ENCODE data around the gene NRL. TPM values are rescaled to one million over a fixed set of nuclear protein-coding genes. Genes with fewer than 3 reads are reported as not detected.

Gene NRL
- total RNA-seq, 1 experiment from 2014 or later = 0.66 TPM

DNA sequence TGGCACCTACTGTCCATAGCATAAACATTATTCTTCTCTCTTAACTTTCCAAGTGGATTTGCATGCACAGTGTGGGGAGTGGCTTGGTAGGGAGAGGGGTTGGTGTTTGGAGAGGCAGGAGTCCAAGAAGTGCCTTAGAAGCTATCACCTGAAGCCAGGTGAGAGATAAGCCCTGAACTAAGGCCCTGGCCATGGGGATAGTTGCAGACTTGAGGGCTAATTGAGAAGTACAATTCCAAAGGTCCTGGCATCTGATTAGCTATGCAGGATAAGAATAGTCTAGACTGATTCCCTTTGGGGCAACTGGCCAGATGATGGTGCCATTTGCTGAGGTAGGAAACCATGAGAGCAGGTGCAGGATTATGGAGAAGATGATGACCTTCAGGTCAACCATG, 22.6 kb downstream of the NRL start:
- H4K20me1 ChIP-seq (ENCODE audit: insufficient read depth) = no peaks in the 10 kb centered on the region
- no peak overlapping the region for H3K27ac ChIP-seq (ENCODE audit: low read depth, low read length)
- no peaks in the 10 kb centered on the region for H3K36me3 ChIP-seq (ENCODE audit: control insufficient read depth in 1 of 2, insufficient read depth in 2 of 2, low read length in 2 of 2)
- no peak overlapping the region for H2AFZ ChIP-seq (ENCODE audit: low read depth, low read length, poor library complexity, severe bottlenecking)
- ATAC-seq = no peak
- no peak for DNase-seq (ENCODE audit: low read depth, low spot score)
- no peaks in the 10 kb centered on the region for H3K9me2 ChIP-seq (ENCODE audit: insufficient read depth)
- no peak overlapping the region for H3K9ac ChIP-seq (ENCODE audit: low read length)
- no peaks in the 10 kb centered on the region for H3K9me3 ChIP-seq (ENCODE audit: control insufficient read depth in 1 of 2, insufficient read depth in 1 of 2, low read depth in 1 of 2, low read length in 2 of 2)
- BruUV-seq (replicated peaks) = no TSS peak
- peaks cover 7% of the 10 kb centered on the region; the same call in 1 of the 2 replicates for H3K79me2 ChIP-seq (ENCODE audit: insufficient read depth, low read length)
- H3K4me2 ChIP-seq (ENCODE audit: low read length) = no peak overlapping the region
- ChIA-PET RAD21 (ENCODE audit: low non-redundant PET in 1 of 2, low total read pairs in 2 of 2, uncharacterized antibody in 2 of 2, unreplicated experiment in 2 of 2) (interaction anchor here (0.8 to 4.6 kb wide), 4 partner anchors 16 to 34 kb away, joined by 3 to 35 read pairs (median 16); no protein-coding TSS in a partner anchor), POLR2A (interaction anchor here (1.4 to 4.5 kb wide), 5 partner anchors 9 to 35 kb away, joined by 3 to 49 read pairs (median 20); partner anchors contain the start of genes DCAF11 and NRL), CTCF (interaction anchor here (1.0 to 6.3 kb wide), 7 partner anchors 12 to 151 kb away, joined by 3 to 149 read pairs (median 9); partner anchors contain the start of genes CARMIL3, DCAF11, IRF9 and NRL)
- TF ChIP-seq, protein P1, sequence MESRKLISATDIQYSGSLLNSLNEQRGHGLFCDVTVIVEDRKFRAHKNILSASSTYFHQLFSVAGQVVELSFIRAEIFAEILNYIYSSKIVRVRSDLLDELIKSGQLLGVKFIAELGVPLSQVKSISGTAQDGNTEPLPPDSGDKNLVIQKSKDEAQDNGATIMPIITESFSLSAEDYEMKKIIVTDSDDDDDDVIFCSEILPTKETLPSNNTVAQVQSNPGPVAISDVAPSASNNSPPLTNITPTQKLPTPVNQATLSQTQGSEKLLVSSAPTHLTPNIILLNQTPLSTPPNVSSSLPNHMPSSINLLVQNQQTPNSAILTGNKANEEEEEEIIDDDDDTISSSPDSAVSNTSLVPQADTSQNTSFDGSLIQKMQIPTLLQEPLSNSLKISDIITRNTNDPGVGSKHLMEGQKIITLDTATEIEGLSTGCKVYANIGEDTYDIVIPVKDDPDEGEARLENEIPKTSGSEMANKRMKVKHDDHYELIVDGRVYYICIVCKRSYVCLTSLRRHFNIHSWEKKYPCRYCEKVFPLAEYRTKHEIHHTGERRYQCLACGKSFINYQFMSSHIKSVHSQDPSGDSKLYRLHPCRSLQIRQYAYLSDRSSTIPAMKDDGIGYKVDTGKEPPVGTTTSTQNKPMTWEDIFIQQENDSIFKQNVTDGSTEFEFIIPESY (IDR thresholded peaks at IDR 0.05; ENCODE audit: extremely low read depth, insufficient replicate concordance, low read length) = no peak
- no peak for TF ChIP-seq ZNF274 (IDR thresholded peaks at IDR 0.05; ENCODE audit: low read depth, low read length)
- TF ChIP-seq JUND (IDR thresholded peaks at IDR 0.05) = no peak
- TF ChIP-seq TCF7L2 (IDR thresholded peaks at IDR 0.05; ENCODE audit: borderline replicate concordance, extremely low read depth, insufficient read depth, insufficient read length) = no peak
- no peak for TF ChIP-seq CEBPB (IDR thresholded peaks at IDR 0.05; ENCODE audit: low read depth)
- no peak for TF ChIP-seq POLR2A (IDR thresholded peaks at IDR 0.05; ENCODE audit: borderline replicate concordance, extremely low read depth, insufficient read depth, insufficient read length)
- TF ChIP-seq, protein P2, sequence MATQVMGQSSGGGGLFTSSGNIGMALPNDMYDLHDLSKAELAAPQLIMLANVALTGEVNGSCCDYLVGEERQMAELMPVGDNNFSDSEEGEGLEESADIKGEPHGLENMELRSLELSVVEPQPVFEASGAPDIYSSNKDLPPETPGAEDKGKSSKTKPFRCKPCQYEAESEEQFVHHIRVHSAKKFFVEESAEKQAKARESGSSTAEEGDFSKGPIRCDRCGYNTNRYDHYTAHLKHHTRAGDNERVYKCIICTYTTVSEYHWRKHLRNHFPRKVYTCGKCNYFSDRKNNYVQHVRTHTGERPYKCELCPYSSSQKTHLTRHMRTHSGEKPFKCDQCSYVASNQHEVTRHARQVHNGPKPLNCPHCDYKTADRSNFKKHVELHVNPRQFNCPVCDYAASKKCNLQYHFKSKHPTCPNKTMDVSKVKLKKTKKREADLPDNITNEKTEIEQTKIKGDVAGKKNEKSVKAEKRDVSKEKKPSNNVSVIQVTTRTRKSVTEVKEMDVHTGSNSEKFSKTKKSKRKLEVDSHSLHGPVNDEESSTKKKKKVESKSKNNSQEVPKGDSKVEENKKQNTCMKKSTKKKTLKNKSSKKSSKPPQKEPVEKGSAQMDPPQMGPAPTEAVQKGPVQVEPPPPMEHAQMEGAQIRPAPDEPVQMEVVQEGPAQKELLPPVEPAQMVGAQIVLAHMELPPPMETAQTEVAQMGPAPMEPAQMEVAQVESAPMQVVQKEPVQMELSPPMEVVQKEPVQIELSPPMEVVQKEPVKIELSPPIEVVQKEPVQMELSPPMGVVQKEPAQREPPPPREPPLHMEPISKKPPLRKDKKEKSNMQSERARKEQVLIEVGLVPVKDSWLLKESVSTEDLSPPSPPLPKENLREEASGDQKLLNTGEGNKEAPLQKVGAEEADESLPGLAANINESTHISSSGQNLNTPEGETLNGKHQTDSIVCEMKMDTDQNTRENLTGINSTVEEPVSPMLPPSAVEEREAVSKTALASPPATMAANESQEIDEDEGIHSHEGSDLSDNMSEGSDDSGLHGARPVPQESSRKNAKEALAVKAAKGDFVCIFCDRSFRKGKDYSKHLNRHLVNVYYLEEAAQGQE (IDR thresholded peaks at IDR 0.05; ENCODE audit: low read depth) = no peak
- intact Hi-C loops (cut with micrococcal nuclease) = loop anchor here (10.0 kb wide), 1 partner anchor 107 kb away; the partner anchor contains the start of gene DHRS4L2
- no peaks in the 10 kb centered on the region for H3K27me3 ChIP-seq (ENCODE audit: insufficient read depth, low read length)
- H3K4me1 ChIP-seq (ENCODE audit: control insufficient read depth in 1 of 2, insufficient read depth in 2 of 2, low read length in 2 of 2) = peaks cover 15 to 22% of the 10 kb centered on the region in 2 experiments
- H3K4me3 ChIP-seq (replicated peaks in 1 of 2; ENCODE audit: low read depth in 1 of 2, low read length in 2 of 2) = no peak overlapping the region

Data from HCT116 (cell line).